SU-DHL-6 (cell line): ENCODE data around the gene SOX18.

ENCODE experiments used
- CTCF ChIP-seq: fragments of 200-600 bp; sonication (generic); IDR thresholded peaks from one replicate; pipeline ENCODE4 v1.5.1; 2017; ENCODE audit warnings: antibody characterized with exemption, mild to moderate bottlenecking, low read length, moderate library complexity; ENCODE audit not compliant: insufficient read depth, poor library complexity, severe bottlenecking
- EZH2phosphoT487 ChIP-seq: fragments of 200-600 bp; sonication (generic), shearing (Covaris generic); conservative IDR thresholded peaks from 2 replicates; pipeline ENCODE4 v1.6.1; 2018; ENCODE audit warnings: mild to moderate bottlenecking, antibody characterized with exemption, low read length, moderate library complexity, mixed read lengths

GRCh38 chr20:64093013-64093503 is 43.6 kb upstream of the SOX18 start:
- TF ChIP-seq CTCF (no peak), EZH2phosphoT487 (no peak)
